Adrenal gland (tissue), 5 donors: ENCODE measurements around the gene PCDHGA11.

Experiments used
- CTCF ChIP-seq, 6 experiments: fragments of 450-650 bp in 4 of 6; fragments of 200-600 bp in 2 of 6; sonication (generic) in 1 of 6; IDR thresholded peaks; 1 replicate in 5 of 6; 2 replicates in 1 of 6; pipeline versions ENCODE4 v1.5.1 to v1.8.0; 2016 to 2021; ENCODE audit warnings: antibody characterized with exemption in 6 of 6, mild to moderate bottlenecking in 2 of 6, moderate library complexity in 1 of 6
- POLR2A ChIP-seq, 2 donors: fragments of 450-650 bp; IDR thresholded peaks; one replicate each; pipeline ENCODE4 v1.6.1; 2017; ENCODE audit warnings: antibody characterized with exemption in 2 of 2, mild to moderate bottlenecking in 2 of 2, moderate library complexity in 1 of 2
- donor health status: DM: no; HTN: no; CAD: no.

- TF ChIP-seq POLR2A (IDR thresholded peaks at IDR 0.05) (no peak), CTCF (IDR thresholded peaks at IDR 0.05) (no peak)
Measured at GRCh38 chr5:141465351-141465750, 44.5 kb downstream of the PCDHGA11 start.
